A673 (cell line): ENCODE data around the gene HM13.

Experiments used
- CTCF ChIP-seq: fragments of 300-800, 200-600 bp; sonication (generic); conservative IDR thresholded peaks from 2 replicates; pipeline ENCODE4 v1.5.1; 2017; ENCODE audit warnings: low read depth, mild to moderate bottlenecking, antibody characterized with exemption, low read length, moderate library complexity, mixed read lengths
- EZH2 ChIP-seq: fragments of 200-600 bp; sonication (generic); IDR thresholded peaks from 2 replicates; pipeline ENCODE4 v1.6.1; 2017; ENCODE audit warnings: borderline replicate concordance, low read depth, mild to moderate bottlenecking, mixed read lengths, antibody characterized with exemption, low read length; ENCODE audit not compliant: poor library complexity, severe bottlenecking

GRCh38 chr20:31560746-31561598, 46.7 kb downstream of the HM13 start:
- TF ChIP-seq CTCF (no peak), EZH2 (no peak)
